ENCODE data around the gene SCAMP3.
A peak's percentile ranks its signal among the peaks of the same experiment; 100 is the strongest.
"Not testable (repeated sequence)": the region's sequence is repeated elsewhere in the genome, so short reads cannot be mapped to it uniquely, and the experiment has no call there.

Gene SCAMP3

DNA sequence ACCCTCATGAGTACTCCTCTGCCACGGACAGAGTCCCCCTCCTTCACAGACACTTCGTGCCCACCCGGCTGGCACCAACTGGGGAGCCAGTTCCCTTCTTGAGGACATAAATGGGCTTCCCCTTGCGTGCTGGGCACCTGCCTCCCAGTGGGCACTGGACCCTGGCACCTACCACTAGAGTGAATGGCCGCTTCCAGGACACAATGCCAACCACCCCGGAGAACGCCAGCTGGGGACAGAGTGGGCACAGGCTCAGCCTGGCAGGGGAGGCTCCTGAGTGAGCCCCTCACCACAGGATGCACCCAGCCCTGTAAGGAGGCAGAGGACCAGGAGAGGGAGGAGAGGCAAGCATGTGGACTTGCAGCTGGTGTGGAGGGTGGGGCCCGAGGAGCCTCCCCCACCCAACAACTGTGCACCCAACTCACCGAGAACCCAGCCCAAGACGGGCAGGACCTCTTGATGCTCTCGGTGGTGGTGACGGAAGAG lies 7.9 kb downstream of the SCAMP3 start:
- no peak for DNase-seq

DNA sequence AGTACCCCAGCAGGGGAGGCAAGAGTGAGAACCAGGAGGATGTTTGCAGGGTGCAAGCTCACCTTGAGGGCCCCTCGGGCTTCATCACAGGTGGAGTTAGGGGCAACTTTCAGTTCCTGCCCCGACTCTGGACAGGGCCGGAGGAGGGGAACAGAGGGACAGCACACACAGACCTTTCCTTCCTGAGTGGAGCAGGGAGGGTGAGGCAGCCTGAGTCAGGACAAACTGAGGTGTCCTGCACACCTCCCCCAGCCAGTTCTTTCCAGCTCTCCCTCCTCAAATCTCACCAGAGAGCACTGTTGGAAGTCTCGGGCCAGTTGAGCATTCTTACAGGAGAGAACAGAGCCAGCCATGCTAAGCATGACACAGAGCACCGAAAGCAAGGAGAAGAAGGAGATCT lies 8.4 kb downstream of the SCAMP3 start:
- no peak for DNase-seq

DNA sequence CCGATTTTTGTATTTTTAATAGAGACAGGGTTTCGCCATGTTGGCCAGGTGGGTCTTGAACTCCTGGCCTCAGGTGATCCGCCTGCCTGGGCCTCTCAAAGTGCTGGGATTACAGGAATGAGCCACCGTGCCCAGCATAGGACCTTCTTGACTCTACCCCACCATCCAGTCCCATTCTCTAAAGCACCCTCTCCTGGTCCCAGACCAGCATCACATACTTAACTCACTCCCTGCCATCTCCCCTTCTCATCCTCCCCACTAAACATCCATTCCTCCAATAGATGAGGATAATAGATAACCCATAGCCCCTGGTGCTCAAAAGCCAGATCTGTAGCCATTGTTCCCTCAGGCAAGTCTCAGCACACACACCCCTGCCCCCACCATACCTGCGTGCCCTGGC lies 9.0 kb downstream of the SCAMP3 start:
- DNase-seq, result no peak

- no peak for DNase-seq
Measured at GRCh38 chr1:155251566-155251965, 10.6 kb downstream of the SCAMP3 start.

- peak; percentile 89 for DNase-seq
Measured at GRCh38 chr1:155250633-155251449, 11.3 kb downstream of the SCAMP3 start.

- DNase-seq, result no peak
Measured at GRCh38 chr1:155250246-155250632, 11.9 kb downstream of the SCAMP3 start.

GRCh38 chr1:155247667-155248553 lies 14.2 kb downstream of the SCAMP3 start:
- no peak for DNase-seq

DNA sequence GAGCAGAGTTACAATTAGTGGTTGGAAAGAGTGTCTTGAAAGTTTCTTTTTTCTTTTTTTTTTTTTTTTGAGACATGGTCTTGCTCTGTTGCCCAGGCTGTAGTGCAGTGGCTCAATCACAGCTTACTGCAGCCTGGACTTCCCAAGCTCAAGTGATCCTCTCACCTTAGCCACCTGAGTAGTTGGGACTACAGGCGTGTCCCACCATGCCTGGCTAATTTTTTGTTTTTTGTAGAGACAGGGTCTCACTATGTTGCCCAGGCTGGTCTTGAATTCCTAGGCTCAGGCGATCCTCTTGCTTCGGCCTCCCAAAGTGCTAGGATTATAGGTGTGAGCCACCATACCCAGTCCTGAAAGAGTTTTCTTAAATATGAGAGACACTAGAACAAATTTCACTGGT lies 15.4 kb downstream of the SCAMP3 start:
- not testable (repeated sequence) for DNase-seq

DNA sequence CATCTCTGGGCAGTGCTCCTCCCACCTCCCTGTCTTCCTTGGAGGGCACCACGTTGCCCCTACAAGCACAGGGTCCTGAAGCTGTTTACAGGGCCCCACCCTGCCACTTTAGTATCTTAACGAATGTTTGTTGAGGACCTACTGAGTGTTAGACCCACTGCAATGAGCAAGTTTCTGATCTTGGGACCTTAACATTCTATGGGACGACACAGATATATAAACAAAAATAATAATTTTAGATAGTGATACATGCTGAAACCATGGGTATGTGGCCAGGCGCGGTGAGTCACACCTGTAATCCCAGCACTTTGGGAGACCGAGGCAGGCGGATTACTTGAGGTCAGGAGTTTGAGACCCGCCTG lies 17.0 kb downstream of the SCAMP3 start:
- DNase-seq, result no peak

DNA sequence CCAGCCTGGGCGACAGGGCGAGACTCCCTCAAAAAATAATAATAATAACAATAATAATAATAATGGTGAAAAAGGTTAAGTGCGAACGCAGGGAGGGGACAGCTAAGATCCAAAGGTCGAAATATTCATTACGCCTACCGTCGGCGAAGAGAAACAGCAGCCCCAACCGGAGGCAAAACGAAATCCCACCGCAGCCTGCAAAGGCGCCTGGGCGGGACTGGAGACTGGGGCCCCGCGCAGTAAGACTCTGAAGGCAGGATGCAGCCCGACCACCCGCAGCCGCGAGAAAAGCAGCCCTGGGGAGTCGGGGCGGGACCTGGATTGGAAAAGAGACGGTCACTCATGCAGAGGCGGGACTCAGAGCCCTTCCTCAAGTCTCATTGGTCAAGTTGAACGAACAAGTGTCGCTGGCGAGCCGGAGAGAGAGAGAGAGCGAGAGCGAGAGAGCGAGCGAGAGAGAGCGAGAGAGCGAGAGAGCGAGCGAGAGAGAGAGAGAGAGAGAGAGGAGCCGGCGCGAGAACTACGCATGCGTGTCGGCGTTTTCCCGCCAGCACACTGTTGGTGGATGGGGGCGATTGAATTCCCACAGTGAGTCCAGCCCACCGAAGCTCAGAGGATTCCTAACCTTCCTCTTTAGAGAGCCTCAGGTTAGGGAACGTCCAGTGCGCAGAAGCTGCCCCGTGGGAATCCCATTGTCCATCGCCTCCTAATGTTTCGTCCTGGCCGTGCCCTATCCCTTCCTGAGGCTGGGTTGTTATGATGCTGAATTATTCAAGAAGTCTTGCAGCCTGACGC lies 17.6 kb downstream of the SCAMP3 start:
- DNase-seq, result peak; percentile 100

DNA sequence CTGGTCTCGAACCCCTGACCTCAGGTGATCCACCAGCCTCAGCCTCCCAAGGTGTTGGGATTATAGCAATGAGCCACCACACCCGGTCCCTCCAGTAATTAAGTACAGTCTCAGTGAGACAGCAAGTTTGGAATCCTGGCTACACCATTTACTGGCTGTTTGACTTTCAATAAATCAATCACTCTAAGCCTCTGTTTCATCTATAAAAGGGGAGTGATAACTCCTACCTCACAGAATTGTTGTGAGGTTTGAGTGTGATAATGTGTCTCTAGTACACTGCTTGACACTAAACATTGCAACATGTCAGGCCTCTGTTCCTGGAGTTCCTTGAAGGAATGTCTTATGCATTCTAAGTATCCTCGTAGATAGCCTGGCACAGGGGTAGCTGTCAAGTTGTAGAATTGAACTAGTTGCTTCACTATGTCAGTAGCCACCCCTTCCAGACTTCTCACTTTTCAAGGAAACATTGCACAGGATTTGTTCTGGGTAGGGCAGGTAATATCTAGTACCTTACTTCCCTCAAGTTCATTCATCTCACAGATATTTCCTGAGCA lies 19.3 kb downstream of the SCAMP3 start:
- DNase-seq, result no peak

- no peak for DNase-seq
Measured at GRCh38 chr1:155241841-155242264, 20.3 kb downstream of the SCAMP3 start.

DNA sequence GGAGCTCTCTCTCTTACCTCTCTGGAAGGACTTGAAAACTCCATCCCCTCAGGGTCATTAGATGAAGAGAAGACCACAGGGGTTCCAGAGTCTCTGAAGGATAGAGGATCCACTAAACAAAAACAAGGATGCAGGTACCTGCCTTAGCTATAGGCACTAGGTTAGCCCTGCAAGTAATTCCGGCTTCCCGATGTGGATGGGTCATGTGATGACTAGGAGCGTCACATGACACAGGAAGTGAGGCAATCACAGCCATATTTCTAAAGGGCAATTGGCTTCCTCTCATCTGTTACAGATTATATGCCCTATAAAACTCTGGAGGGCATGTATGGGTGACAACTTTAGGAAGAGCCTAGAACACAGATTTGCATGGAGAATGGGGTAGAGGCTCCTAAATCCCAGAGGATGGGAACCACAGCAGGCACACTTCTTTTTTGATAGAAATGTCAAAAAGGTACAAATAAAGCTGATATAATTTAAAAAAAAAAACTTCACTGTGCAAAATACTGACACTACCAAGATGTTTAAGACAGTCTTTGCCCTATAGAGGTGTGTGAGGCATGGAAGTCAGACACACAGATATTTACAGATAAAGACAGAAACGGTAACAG lies 21.0 kb downstream of the SCAMP3 start:
- DNase-seq, result peak; percentile 85

DNA sequence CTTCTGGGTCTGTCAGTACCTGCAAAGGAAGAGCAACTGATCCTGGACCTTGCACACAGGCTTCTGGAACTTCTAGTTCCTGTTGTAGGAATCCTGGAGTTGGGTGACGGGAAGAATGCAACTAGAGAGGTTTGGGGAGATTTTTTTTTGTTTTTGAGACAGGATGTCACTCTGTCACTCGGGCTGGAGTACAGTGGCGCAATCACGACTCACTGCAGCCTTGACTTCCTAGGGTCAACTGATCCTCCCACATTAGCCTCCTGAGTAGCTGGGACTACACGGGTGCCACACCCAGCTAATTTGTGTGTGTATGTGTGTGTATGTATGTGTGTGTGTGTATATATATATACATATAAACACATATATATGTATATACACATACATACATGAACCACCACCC lies 25.7 kb downstream of the SCAMP3 start:
- no peak for DNase-seq

DNA sequence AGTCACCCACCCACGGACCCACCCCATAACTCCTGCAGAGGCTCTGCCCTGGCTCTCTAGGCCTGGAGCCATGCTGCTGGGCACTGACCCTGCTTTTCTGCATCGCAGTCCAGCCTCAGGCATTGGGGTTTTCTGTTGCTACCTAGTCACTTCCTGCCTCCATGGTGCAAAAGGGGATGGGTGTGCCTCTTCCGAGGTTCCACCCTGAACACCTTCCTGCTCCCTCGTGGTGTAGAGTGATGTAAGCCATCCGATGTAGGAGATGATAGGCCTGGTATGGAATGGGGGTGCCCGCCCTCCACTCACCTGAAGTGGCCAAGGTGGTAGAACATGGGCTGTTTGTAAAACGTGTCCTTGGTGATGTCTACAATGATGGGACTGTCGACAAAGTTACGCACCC lies 26.8 kb downstream of the SCAMP3 start:
- DNase-seq, result not testable (repeated sequence)

- not testable (repeated sequence) for DNase-seq
Measured at GRCh38 chr1:155233502-155233901, 28.7 kb downstream of the SCAMP3 start.

DNA sequence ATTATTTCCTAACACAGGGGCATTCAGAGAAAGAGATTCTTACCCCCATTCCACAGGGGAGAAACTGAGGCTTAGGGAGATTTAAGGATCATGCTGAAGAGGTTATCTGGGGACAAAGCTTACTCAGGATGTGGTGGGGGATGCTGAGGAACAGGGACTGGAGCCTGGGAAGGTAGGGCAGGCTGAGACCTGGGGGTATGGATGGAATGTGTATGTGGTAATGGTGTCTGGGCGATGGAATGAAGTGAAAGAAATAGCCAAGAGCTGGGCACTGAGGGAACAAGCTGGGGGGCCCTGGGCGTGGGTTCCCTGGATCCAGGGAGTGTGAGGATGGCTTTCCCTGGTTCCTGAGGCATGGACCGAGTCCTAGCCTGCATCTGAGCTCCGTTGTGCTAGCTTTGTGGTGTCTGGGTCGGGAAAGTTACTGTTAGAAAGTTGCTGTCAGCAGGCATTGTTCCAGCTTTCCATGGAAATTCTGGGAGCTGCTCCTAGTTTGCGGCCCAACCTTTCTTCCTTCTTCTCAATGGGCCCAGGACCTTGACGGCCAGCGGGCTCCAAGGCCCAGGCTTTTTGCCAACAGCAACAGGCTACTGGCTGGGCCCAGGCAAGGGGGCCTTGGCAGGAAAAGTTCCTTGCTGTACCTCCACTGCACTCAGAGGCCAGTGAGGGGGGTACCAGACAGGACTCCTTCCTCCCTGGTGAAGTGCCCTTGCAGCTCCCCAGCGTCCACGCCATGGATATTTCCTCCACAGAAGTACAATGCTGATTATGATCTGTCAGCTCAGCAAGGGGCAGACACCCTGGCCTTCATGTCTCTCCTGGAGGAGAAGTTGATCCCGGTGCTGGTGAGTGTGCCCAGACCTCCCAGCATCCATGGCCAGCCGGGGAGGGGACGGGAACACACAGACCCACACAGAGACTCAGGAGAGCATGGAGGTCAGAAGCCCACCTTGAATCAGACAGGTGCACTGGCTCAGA lies 29.9 kb downstream of the SCAMP3 start:
- DNase-seq, result peak; percentile 69

- not testable (repeated sequence) for DNase-seq
Measured at GRCh38 chr1:155231302-155231701, 30.9 kb downstream of the SCAMP3 start.

- DNase-seq, result no peak
Measured at GRCh38 chr1:155228096-155228427, 34.1 kb downstream of the SCAMP3 start.

- DNase-seq, result peak; percentile 100
Measured at GRCh38 chr1:155227261-155228095, 34.7 kb downstream of the SCAMP3 start.

Measured in fibroblast of skin of abdomen (primary cell).